ENCODE data around the gene ETV3.
"Not testable (repeated sequence)": the region's sequence is repeated elsewhere in the genome, so short reads cannot be mapped to it uniquely, and the experiment has no call there.

ETV3 gene

GRCh38 chr1:157111396-157112165, 26.6 kb downstream of the ETV3 start:
- DNase-seq: no peak

- DNase-seq: no peak
Observed at GRCh38 chr1:157110686-157111085, 27.5 kb downstream of the ETV3 start.

GRCh38 chr1:157110003-157110402, 28.2 kb downstream of the ETV3 start:
- no peak for DNase-seq

DNA sequence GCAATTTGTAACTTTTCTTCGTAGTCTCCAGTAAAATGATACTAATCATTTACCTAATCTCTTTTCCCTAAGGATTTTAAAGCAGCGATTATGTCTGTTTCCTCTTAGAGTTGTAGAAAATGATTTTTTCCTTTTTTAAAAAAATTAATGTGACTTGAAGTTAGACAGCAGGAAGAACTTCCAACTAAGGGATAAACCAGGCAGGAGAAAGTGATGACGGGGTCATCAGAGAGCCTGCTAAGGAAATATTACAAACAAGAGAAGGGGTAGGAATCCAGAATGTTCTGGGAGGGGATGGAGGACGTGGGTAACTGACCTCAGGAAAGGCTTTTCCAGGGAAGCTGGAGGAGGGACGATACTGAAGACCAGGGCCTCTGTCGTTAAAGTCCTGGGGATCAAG, 29.7 kb downstream of the ETV3 start:
- DNase-seq: no peak

GRCh38 chr1:157107702-157108101, 30.5 kb downstream of the ETV3 start:
- DNase-seq: no peak

DNA sequence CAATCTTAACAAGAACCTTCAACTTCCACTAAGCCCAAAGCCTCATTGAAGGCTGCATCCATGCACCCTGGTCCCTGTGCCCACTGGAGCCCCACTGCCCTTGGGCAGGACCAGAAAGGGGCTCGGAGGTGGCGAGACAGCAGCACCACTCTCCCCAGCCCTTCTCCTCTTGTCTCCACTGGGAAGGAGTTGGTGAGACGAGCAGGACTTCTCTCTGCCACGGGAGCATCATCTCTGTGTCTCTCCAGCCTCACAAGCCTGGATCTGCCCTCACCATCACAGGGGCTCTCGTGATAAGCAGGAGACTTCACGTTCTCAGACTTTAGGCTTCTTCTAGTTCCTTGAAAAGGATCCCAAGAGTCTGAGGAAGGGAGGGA, 31.4 kb downstream of the ETV3 start:
- no peak for DNase-seq

GRCh38 chr1:157105988-157106812, 32.0 kb downstream of the ETV3 start:
- peak; percentile 11 for DNase-seq

- no peak for DNase-seq
Observed at GRCh38 chr1:157105298-157105987, 32.8 kb downstream of the ETV3 start.

DNA sequence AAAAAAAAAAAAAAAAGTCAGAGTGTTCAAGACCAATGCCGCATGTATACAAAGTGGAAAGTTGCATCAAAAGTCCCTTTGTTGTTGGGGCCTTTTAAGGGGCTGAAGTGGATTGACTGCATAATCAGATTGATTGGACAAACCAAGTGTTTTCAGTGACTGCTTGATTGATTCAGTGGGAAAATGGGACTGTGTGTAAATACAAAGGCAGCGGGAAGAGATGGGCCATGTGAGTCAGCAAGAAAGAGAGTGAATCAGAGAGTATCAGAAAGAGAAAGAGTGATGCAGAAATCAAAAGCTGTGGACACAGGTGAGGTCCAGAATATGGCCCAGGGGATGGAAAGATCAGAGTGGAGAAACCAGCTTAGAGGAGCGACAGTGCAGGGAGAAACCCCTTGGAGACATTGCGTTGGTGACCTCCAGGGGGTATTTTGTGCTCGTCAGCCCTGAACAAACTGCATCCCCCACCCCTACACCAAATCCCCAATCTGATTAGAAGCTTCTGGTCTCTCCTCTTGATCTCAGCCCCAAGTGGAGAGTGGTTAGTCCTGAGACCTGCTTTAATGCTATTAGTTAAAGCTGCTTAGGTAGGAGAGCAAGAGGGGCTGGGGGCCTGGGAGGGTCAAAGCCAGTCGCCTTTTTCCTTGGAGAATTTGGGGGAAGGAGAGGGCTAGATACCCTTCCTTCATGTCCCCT, 33.4 kb downstream of the ETV3 start:
- no peak for DNase-seq

- no peak for DNase-seq
Observed at GRCh38 chr1:157103268-157103667, 34.9 kb downstream of the ETV3 start.

DNA sequence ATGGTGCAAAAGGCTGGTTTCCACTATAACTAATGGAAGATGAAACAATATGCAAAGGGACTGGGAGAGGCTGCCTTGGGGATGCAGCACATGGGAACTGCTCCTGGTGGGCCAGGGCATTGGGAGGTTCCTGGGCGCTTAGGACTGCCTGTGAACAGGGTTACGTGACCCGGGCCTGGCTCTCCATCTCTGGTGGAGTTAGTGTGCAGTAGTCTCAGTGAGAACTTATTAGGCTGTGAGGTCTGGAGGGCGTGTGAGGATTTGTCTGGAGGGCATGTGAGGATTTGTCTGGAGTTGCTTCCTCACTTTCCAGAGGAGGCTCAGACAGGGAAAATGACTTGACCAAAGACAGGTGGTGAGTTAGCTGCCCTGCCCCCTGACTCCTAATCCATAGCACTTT, 37.0 kb downstream of the ETV3 start:
- no peak for DNase-seq

GRCh38 chr1:157099633-157100009, 38.6 kb downstream of the ETV3 start, which contains the start of gene ETV3L:
ETV3L (minus strand) TSS chr1:157099808; CDS start chr1:157099523, 285 bp downstream.
- DNase-seq: no peak

GRCh38 chr1:157098987-157099632, 39.1 kb downstream of the ETV3 start:
- not testable (repeated sequence) for DNase-seq

- DNase-seq: no peak
Observed at GRCh38 chr1:157098519-157098918, 39.7 kb downstream of the ETV3 start.

- no peak for DNase-seq
Observed at GRCh38 chr1:157097692-157098091, 40.5 kb downstream of the ETV3 start.

GRCh38 chr1:157096881-157097280, 41.3 kb downstream of the ETV3 start:
- DNase-seq: no peak

- DNase-seq: no peak
Observed at GRCh38 chr1:157095551-157095950, 42.6 kb downstream of the ETV3 start.

DNA sequence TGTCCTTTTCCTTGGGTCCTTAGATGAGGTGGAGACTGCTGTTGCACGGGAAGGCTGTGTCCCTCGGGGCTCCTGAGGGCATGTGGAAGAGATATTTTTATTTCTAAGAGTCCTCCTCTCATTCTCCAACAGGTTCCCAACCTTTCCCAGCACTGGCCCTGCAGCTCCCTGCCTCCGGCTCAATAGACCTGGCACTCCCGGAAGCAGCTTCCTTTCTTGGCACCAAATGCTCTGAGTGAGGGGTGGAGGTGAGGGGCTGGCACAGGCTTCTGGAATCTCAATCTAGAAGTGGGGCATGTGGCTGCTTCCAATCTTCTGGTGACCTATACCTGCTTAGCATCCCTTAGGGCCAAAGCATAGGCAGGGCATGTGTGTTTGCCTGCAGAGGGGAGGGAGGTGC, 43.1 kb downstream of the ETV3 start:
- DNase-seq: no peak

DNA sequence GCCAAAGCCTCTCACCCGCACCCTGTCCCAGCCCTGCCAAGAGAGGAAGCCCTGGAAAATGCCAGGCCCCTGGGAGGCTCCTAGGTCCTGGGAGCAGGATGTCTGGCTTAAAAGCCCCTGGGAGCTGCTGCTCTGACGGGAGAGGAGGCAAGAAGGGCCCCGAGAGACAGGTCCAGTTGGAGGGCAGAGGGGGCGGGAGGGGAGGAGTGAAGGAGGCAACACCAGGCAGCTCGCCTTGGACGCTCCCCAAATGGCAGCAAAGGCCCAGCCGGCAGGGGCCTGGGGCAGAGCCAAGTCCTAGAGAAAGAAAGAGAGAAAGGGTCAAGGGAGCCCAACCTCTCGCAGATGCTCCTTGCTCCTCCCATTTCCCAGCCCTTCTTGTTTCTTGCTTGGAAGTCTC, 45.4 kb downstream of the ETV3 start:
- DNase-seq: no peak

DNA sequence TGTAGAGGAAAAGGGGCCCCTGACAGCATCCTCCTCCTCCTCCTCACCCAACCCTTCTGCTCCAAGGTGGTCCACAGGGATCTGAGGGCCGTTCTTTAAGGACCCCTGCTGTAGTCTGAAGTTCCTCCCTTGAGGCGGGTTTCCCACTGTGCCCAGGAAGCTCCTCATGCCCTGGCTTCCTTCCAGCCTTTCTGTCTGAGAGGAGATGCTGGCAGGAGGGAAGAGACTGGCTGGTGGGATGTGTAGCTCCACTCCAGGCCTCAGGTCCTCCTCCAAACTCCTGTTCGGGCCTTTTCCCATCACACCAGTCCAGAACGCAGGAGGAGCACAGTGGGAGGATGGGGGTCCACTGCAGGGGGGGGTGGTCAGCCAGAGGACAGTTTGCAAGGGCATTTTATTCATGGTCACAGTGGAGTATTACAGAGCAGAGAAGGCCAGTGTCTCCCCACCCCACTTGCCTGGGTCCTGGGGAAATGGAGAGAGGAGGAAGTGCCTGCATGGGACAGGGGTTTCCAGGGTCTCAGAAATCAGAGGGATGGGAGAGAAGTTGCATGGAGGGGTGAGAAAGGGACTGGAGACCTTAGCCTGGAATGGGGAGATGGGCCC, 46.4 kb downstream of the ETV3 start:
- no peak for DNase-seq

GRCh38 chr1:157091186-157091585, 47.0 kb downstream of the ETV3 start:
- no peak for DNase-seq

DNA sequence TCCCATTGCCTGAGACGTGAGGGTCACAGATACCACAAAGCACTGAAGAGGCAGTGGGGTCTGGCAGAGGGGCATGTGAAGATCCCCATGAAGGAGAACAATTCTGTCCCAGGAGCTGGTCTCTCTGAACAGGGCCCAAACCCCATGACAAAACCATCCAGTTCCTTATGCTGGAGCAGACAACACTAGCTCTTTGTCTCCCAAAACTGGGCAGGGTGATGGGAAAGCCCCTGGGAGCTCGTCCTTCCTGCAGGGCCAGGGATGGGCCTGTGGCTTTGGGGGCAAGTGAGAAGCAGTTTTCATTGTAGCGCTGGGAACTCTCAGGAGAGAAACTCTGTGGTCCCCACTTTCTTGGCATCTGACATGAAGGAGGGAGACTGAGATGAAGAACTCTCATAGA, 47.4 kb downstream of the ETV3 start:
- DNase-seq: no peak

All from CD4-positive, alpha-beta T cell treated with Interleukin-12 subunit alpha and Interleukin-12 subunit beta, for 1 hour (primary cell).